Smooth muscle cell of trachea (primary cell): ENCODE data around the gene NHLH2. TPM values are rescaled to one million over a fixed set of nuclear protein-coding genes. Genes with fewer than 3 reads are reported as not detected.

Source experiments
- total RNA-seq: library from RNA; depleted of rRNA; stranded (reverse); fragments of >200 nt; gene quantifications from 2 replicates; pipeline ENCODE4 v1.2.1, GENCODE V29; 2014

The NHLH2 gene
- not detected in 2 replicates for total RNA-seq

DNA sequence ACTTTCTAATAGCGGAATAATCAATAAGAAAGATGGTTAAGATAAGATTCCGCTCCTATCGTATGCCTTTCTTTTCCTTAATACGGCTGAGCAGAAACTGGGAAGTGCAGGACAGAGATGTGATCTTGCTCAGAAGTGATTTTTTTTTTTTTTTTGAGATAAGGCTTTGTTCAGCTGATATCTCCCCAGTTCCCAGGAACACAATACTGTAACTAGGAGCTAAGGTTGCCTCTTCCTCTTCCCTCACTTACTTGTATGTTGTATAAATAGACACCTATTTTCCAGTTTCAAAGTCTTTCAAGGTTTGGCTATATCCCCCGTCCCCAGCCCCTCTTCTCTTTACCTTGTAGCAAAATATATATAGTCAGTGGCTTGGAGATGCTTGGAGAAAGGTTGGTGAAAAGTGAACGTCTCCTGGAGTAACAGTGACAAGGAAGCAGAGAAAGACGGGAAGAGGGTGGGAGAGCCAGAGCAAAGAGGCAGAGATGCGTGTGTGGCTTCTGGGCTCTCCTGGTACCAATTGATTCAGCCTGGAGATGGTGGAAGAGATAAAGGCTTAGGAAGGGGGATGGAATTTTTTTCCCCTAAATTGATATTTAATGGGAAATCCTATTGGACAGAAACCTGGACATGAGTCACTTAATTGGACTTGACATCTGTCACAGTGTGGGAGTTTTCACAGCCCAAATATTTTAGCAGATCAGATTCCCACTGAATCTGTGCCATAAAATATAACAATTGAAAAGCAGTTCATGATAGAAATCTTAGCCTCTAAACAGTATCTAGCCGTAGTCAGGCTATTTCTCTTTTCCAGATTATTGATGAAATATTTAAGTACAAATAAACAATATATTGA, at the start of gene NHLH2:
TSS of gene NHLH2 (minus strand) at position 522 of the 856 bp plus-strand sequence. CDS start 2,754 bp downstream, outside the sequence.

Other genes starting within 250 kb of the NHLH2 start
- 9.5 and 11.9 TPM in 2 replicates for gene VANGL1, start 199.2 kb downstream of the NHLH2 start, total RNA-seq
- gene CASQ2, start 72.4 kb downstream of the NHLH2 start, total RNA-seq, result under 0.01 TPM in 1 of 2 replicates, not detected in the other
- gene SLC22A15, start 135.4 kb upstream of the NHLH2 start, total RNA-seq, result 6.5 and 7.6 TPM in 2 replicates